ENCODE results near the gene TMEM219. TPM values are rescaled to one million over a fixed set of nuclear protein-coding genes. Genes with fewer than 3 reads are reported as not detected.

The TMEM219 gene
- total and polyA plus RNA-seq, 12 donors = 53.0 to 105 (median 69.3) TPM

DNA sequence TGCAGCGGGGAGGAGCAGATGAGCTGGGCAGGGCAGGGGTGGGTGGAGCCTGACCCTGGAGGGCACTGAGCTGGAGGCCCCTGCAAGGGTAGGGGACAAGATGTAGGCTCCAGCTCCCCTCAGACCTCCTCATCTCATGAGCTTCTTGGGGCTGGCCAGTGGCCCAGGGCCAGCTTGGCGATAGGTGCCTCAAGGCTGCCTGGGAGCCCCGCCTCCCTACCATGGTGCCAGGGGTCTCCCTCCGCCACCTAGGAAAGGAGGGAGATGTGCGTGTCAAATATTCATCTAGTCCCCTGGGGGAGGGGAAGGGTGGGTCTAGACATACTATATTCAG, 29.7 kb downstream of the TMEM219 start:
- WGBS, 2 donors = 73 to 80% methylated on average over 5 of the region's 5 CpGs
- intact Hi-C loops (cut with DNase I) = loop anchor here in 3 of 10 donors (10.0 kb wide), 3 partner anchors 67 to 177 kb away; partner anchors contain the start of genes CDIPT (in 1 of the 3), KCTD13 (in 1 of the 3), PAGR1 (in 1 of the 3) and PRRT2 (in 1 of the 3)
- H3K36me3 ChIP-seq = peaks cover 0 to 75% (median 53%) of the 10 kb centered on the region in 9 donors
- DNase-seq = no peak
- H3K4me3 ChIP-seq = no peak overlapping the region
- peaks cover 4 to 25% (median 19%) of the 10 kb centered on the region in 9 donors for H3K4me1 ChIP-seq
- TF ChIP-seq, protein P1, sequence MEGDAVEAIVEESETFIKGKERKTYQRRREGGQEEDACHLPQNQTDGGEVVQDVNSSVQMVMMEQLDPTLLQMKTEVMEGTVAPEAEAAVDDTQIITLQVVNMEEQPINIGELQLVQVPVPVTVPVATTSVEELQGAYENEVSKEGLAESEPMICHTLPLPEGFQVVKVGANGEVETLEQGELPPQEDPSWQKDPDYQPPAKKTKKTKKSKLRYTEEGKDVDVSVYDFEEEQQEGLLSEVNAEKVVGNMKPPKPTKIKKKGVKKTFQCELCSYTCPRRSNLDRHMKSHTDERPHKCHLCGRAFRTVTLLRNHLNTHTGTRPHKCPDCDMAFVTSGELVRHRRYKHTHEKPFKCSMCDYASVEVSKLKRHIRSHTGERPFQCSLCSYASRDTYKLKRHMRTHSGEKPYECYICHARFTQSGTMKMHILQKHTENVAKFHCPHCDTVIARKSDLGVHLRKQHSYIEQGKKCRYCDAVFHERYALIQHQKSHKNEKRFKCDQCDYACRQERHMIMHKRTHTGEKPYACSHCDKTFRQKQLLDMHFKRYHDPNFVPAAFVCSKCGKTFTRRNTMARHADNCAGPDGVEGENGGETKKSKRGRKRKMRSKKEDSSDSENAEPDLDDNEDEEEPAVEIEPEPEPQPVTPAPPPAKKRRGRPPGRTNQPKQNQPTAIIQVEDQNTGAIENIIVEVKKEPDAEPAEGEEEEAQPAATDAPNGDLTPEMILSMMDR (IDR thresholded peaks at IDR 0.05) = no peak
- no peaks in the 10 kb centered on the region for H3K27me3 ChIP-seq
- no peaks in the 10 kb centered on the region for H3K9me3 ChIP-seq
- H3K27ac ChIP-seq = peak overlapping the region in 1 of 10 donors; percentile 24
- ATAC-seq = no peak

DNA sequence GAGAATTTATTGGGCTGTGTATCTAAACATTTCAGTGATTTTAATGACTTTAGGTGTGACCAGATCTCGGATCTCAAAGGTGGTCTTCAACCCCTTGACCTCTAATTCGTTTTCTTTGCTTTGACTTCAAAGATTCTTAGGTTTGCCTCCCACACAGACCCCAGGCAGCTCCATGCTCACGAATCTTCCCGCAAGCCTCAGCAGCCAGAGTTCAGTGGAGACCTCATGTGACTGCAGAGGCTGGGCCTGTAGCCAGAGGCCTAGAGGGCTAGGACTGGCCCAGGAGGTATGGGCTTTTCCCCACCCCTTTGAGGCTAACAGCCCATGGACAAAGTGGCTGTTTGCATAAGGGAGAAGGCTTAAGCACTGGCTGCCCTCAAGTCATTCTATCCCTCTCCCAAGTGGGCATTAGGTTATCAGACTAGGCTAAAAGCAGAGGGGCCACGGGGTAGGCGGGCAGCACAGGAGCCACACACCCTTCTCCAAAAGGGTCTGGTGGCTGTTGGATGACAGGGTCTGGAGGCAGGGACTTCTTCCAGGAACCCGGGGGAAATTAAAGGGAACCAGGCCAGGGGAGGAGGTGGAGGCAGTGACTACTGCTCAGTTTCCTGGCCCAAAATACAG, 30.6 kb downstream of the TMEM219 start:
- intact Hi-C loops (cut with DNase I) = loop anchor here in 3 of 10 donors (10.0 kb wide), 3 partner anchors 68 to 178 kb away; partner anchors contain the start of genes CDIPT (in 1 of the 3), KCTD13 (in 1 of the 3), PAGR1 (in 1 of the 3) and PRRT2 (in 1 of the 3)
- no peak overlapping the region for H3K4me3 ChIP-seq
- TF ChIP-seq, protein P1 (IDR thresholded peaks at IDR 0.05) = no peak
- H3K27ac ChIP-seq = peak overlapping the region in 1 of 10 donors; percentile 30
- no peaks in the 10 kb centered on the region for H3K9me3 ChIP-seq
- H3K36me3 ChIP-seq = peaks cover 0 to 67% (median 44%) of the 10 kb centered on the region in 9 donors
- no peak for ATAC-seq
- no peaks in the 10 kb centered on the region for H3K27me3 ChIP-seq
- 57 to 61% methylated on average over 7 of the region's 7 CpGs for WGBS, 2 donors
- no peak for DNase-seq
- H3K4me1 ChIP-seq = peaks cover 7 to 34% (median 28%) of the 10 kb centered on the region in 9 donors

DNA sequence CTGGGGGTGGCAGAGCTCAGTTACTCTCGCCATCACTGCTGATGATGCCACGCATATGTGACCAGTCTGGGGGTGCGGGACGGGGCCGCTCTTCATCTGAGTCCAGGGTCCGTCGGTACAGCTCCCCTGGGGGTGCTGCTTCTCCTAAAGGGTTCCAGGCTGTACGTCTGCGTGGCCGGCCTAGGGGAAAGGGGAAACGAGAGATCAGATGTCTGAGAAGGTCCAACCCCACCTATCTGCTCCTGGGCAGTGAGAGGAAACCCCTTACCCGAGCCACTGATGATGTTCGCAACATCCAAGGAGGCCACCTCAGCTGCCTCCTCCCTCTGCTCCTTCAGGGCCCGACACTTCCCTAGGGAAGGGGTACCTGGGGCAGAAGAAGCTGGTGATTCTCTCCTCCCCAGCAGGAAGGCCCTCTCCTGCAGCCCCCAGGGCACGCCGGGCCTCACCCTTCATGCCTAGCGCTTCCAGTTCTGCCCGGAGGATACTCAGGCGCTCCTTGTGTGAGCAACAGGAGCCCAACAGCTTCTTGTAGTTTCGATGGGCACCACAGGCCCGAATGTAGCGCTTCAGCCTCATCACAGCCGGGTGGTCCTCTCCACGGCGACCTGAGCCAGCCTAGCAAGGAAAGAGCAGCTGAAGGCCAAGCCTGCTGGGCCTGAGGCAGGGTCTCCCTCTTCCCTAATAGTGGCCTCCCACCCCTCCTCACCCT, 31.5 kb downstream of the TMEM219 start:
- Histone ChIP-seq H3K36me3 (peaks cover 0 to 67% (median 35%) of the 10 kb centered on the region in 9 donors), H3K4me1 (peaks cover 7 to 40% (median 28%) of the 10 kb centered on the region in 9 donors), H3K27ac (peak overlapping the region in 1 of 10 donors; percentile 36), H3K27me3 (no peaks in the 10 kb centered on the region), H3K4me3 (no peak overlapping the region), H3K9me3 (no peaks in the 10 kb centered on the region)
- WGBS, 2 donors = 84 to 85% methylated on average over 25 of the region's 25 CpGs
- TF ChIP-seq, protein P1 (IDR thresholded peaks at IDR 0.05) = no peak
- no peak for ATAC-seq
- DNase-seq = no peak
- intact Hi-C loops (cut with DNase I) = loop anchor here in 3 of 10 donors (10.0 kb wide), 3 partner anchors 69 to 179 kb away; partner anchors contain the start of genes CDIPT (in 1 of the 3), KCTD13 (in 1 of the 3), PAGR1 (in 1 of the 3) and PRRT2 (in 1 of the 3)

DNA sequence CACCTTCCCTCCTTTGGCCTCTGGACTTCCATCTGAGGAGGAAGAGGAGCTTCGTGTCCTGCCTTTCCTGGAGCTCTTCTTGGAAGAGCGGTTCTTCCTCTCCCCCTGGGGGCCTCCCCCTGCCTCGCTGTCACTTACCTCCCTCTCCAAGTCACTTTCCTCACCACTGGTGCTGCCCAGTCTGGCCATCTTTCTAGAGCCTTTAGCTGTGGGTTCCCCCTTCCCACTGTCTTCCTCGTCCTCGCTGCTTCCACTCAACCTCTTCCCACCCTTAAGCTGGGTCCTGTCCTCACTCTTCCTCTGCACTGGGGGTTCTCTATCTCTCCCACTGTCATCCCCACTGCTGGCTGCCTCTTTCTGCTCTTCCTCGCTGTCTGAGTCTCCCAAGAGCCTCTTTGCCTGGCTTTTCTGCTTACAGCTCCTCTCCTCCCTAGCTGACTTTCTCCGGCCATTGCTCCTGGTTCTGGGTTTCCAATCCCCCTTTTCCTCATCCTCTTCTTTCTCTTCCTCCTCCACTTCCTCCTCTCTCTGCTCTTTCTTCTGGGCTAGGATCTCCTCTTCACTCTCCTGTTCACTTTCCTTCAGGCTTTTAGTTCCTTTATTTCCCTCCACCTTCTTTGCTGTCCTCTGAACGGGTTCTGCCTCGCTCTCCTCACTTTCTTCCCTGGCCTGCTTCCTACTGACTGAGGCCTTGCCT, 32.2 kb downstream of the TMEM219 start:
- DNase-seq = no peak
- H3K36me3 ChIP-seq = peaks cover 0 to 64% (median 31%) of the 10 kb centered on the region in 9 donors
- TF ChIP-seq, protein P1 (IDR thresholded peaks at IDR 0.05) = no peak
- peaks cover 7 to 40% (median 28%) of the 10 kb centered on the region in 9 donors for H3K4me1 ChIP-seq
- ATAC-seq = no peak
- no peaks in the 10 kb centered on the region for H3K9me3 ChIP-seq
- intact Hi-C loops (cut with DNase I) = loop anchor here in 6 of 10 donors (2.0 to 10.0 kb wide), 6 partner anchors 13 to 179 kb away; partner anchors contain the start of genes CDIPT (in 1 of the 6), KCTD13 (in 1 of the 6), PAGR1 (in 1 of the 6) and PRRT2 (in 1 of the 6)
- peak overlapping the region in 8 of 10 donors; percentile 92 to 99 (median 97) for H3K27ac ChIP-seq
- 76 to 78% methylated on average over 9 of the region's 9 CpGs for WGBS, 2 donors
- no peaks in the 10 kb centered on the region for H3K27me3 ChIP-seq
- peak overlapping the region in 5 of 10 donors; percentile 66 to 91 (median 87) for H3K4me3 ChIP-seq
